ENCODE measurements around the gene SBF2.

- TF ChIP-seq CTCF (IDR thresholded peaks at IDR 0.05) (no peak), EZH2 (IDR thresholded peaks at IDR 0.05; ENCODE audit: borderline replicate concordance, insufficient read depth, low read depth, low read length, poor library complexity, severe bottlenecking) (no peak)
These were observed 546.2 kb downstream of the SBF2 start for GRCh38 chr11:9747828-9748227.

Measured in B cell (primary cell).